ENCODE measurements around the gene POLR1G.

Gene POLR1G

GRCh38 chr19:45448425-45448756, 41.9 kb downstream of the POLR1G start:
- DNase-seq = no peak

GRCh38 chr19:45448887-45449299, 42.4 kb downstream of the POLR1G start:
- no peak for DNase-seq

DNA sequence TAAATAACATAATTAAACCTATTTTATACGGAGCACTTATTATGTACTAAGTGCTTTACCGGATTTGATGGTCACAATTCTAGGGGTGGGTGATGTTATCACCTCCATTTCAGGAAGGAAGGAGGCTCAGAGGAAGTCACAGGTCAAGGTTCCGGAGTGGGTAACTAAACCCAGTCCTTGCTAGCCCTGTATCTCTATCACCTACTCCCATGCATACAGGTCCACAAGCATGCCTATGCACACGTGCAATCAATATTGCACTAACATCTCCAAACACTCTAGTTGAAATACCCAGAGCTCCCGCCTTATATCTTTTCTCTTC, 43.5 kb downstream of the POLR1G start:
- DNase-seq = no peak

- peak; percentile 59 for DNase-seq
These were observed 44.8 kb downstream of the POLR1G start for GRCh38 chr19:45451131-45451849.

- no peak for DNase-seq
These were observed 45.5 kb downstream of the POLR1G start for GRCh38 chr19:45451850-45452387.

DNA sequence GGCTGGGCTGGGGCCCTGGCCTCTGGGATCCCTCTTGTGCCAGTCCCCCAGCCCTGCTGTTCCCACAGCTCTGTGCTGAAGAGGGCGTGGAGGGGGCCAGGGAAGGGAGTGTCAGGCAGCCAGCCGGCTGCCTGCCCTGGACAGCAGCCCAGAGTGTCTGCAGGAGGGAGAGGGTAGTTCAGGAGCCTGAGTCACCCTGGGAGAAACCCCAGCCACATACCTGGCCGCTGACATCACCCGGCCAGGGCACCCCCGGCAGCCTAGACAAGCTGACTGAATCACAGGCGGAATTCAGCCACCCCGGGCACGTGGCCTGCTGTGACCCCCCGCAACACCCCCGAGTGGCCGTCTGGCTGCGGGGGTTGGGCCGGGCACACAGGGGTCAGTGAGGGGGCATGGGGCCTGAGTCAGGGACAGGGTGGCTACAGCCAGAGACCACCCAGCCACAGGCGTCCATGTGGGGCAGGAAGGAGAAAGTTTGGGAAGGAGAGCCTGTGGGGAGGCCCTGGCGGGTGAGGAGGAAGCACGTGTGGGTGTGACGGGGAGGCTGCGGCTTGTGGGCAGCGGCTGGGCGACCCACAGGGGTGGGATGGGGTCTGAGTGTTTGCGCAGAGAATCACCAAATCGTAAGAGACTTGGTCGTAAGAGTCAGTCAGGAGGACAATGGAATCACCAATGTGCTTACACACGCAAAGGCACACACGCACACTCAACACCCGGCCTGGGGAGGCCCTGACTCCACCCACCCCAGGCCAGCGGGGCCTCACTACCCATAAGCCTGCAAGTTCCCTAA, 49.5 kb downstream of the POLR1G start:
- DNase-seq = peak; percentile 90

GRCh38 chr19:45456500-45456815, 50.0 kb downstream of the POLR1G start:
- no peak for DNase-seq

- no peak for DNase-seq
These were observed 51.3 kb downstream of the POLR1G start for GRCh38 chr19:45457776-45458175.
